H1 (cell line): Measurements from ENCODE around the gene CDC42EP4. TPM values are rescaled to one million over a fixed set of nuclear protein-coding genes. Genes with fewer than 3 reads are reported as not detected.

Experiments
- CEBPB ChIP-seq: IDR thresholded peaks from 2 replicates; pipeline ENCODE4 v1.6.1; 2012; ENCODE audit warnings: low read depth, low read length
- RAD21 ChIP-seq, 2 experiments: IDR thresholded peaks in 1 of 2; conservative IDR thresholded peaks in 1 of 2; 2 replicates each; pipeline ENCODE4 v1.6.1; 2011; ENCODE audit warnings: low read depth in 2 of 2, low read length in 2 of 2, improper control_type of control experiment in 1 of 2, inconsistent platforms in 1 of 2, mild to moderate bottlenecking in 1 of 2, moderate library complexity in 1 of 2
- SRF ChIP-seq: IDR thresholded peaks from 2 replicates; pipeline ENCODE4 v1.6.1; 2011; ENCODE audit warnings: mild to moderate bottlenecking, low read depth, low read length, moderate library complexity
- TEAD4 ChIP-seq: IDR thresholded peaks from 2 replicates; pipeline ENCODE4 v1.6.1; 2012; ENCODE audit warnings: low read depth, low read length, inconsistent platforms, mixed read lengths
- ZNF274 ChIP-seq: IDR thresholded peaks from 2 replicates; pipeline ENCODE4 v1.7.0; 2012; ENCODE audit warnings: low read length, borderline replicate concordance; ENCODE audit errors: extremely low read depth
- polyA plus RNA-seq, 7 experiments: library from polyadenylated mRNA; depleted of rRNA in 3 of 7; stranded (reverse) in 5 of 7; unstranded in 2 of 7; fragments of >200 nt in 5 of 7; fragments of 200-250 nt in 2 of 7; gene quantifications; 1 replicate in 5 of 7; 2 replicates in 1 of 7; 4 replicates in 1 of 7; pipeline versions ENCODE4 v1.2.1 to v1.2.3, GENCODE V29; 2011 to 2013; ENCODE audit warnings: missing spikeins in 2 of 7, mixed read lengths in 2 of 7
- total RNA-seq: library from RNA; stranded (reverse); fragmentation: NEBNext Ultra II Directional; extraction: Animal tissue kit (Norgen Biotek cat#: 25700); gene quantifications from 2 replicates; pipeline ENCODE4 v1.2.1, GENCODE V29; 2021
- TF ChIP-seq, protein P1 (sequence below): fragments of 300-600 bp; sonication (generic); IDR thresholded peaks from 2 replicates; pipeline ENCODE4 v1.7.1; 2012; ENCODE audit warnings: low read length, moderate library complexity, mild to moderate bottlenecking, inconsistent platforms; ENCODE audit not compliant: insufficient replicate concordance
- TF ChIP-seq, protein P2 (sequence below), 3 experiments: IDR thresholded peaks; 1 replicate in 2 of 3; 2 replicates in 1 of 3; pipeline versions ENCODE4 v1.5.1 to v1.6.1; 2011; ENCODE audit warnings: low read length in 3 of 3, mild to moderate bottlenecking in 3 of 3, inconsistent platforms in 2 of 3, low read depth in 1 of 3, moderate library complexity in 1 of 3; ENCODE audit not compliant: insufficient read depth in 1 of 3; ENCODE audit errors: control extremely low read depth in 1 of 3

The CDC42EP4 gene
- total and polyA plus RNA-seq, 2 of the 8 experiments (the other 6 are each of a cell fraction or from before 2014, with no cell fraction given), result 8.8 to 12.6 TPM

DNA sequence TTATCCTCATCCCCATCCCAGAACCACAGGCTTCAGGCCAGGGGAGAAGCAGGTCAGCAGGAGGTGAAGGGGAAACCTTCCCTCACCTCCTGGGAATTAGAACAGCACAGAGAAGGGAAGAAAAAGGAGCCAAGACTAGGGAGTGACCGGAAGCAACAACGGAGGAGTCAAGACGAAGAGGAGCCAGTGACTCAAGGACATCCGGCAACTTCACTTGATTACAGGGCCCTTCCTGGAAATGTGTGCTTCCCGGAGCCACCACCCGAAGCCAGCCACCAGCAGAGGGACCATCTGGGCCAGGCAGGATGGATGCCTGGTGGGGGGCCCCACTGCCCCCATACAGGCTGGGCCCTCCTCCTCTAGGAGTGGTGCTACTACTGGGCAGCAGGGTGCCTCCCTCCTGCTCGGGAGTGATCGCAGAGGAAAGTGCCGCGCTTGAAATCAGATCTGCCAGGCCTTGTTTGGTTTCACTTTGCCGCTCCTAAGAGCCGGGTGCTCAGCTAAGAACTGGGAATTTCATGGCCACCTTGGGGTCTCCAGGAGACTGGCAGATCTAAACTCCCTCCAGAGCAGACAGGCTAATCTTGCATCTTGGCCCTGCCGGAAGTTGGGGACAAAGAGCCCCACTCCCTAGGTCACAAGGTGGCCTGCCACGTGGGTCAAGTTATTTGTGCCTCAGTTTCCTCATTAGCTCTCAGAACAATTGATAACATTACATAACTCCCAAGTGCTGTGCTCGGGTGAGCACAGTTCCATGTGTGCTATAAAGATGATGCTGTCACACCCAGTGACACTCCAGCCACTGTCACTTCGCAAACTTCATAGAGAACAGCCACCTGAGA is 6.6 kb downstream of the CDC42EP4 start (continued):
- TF ChIP-seq, protein P1, sequence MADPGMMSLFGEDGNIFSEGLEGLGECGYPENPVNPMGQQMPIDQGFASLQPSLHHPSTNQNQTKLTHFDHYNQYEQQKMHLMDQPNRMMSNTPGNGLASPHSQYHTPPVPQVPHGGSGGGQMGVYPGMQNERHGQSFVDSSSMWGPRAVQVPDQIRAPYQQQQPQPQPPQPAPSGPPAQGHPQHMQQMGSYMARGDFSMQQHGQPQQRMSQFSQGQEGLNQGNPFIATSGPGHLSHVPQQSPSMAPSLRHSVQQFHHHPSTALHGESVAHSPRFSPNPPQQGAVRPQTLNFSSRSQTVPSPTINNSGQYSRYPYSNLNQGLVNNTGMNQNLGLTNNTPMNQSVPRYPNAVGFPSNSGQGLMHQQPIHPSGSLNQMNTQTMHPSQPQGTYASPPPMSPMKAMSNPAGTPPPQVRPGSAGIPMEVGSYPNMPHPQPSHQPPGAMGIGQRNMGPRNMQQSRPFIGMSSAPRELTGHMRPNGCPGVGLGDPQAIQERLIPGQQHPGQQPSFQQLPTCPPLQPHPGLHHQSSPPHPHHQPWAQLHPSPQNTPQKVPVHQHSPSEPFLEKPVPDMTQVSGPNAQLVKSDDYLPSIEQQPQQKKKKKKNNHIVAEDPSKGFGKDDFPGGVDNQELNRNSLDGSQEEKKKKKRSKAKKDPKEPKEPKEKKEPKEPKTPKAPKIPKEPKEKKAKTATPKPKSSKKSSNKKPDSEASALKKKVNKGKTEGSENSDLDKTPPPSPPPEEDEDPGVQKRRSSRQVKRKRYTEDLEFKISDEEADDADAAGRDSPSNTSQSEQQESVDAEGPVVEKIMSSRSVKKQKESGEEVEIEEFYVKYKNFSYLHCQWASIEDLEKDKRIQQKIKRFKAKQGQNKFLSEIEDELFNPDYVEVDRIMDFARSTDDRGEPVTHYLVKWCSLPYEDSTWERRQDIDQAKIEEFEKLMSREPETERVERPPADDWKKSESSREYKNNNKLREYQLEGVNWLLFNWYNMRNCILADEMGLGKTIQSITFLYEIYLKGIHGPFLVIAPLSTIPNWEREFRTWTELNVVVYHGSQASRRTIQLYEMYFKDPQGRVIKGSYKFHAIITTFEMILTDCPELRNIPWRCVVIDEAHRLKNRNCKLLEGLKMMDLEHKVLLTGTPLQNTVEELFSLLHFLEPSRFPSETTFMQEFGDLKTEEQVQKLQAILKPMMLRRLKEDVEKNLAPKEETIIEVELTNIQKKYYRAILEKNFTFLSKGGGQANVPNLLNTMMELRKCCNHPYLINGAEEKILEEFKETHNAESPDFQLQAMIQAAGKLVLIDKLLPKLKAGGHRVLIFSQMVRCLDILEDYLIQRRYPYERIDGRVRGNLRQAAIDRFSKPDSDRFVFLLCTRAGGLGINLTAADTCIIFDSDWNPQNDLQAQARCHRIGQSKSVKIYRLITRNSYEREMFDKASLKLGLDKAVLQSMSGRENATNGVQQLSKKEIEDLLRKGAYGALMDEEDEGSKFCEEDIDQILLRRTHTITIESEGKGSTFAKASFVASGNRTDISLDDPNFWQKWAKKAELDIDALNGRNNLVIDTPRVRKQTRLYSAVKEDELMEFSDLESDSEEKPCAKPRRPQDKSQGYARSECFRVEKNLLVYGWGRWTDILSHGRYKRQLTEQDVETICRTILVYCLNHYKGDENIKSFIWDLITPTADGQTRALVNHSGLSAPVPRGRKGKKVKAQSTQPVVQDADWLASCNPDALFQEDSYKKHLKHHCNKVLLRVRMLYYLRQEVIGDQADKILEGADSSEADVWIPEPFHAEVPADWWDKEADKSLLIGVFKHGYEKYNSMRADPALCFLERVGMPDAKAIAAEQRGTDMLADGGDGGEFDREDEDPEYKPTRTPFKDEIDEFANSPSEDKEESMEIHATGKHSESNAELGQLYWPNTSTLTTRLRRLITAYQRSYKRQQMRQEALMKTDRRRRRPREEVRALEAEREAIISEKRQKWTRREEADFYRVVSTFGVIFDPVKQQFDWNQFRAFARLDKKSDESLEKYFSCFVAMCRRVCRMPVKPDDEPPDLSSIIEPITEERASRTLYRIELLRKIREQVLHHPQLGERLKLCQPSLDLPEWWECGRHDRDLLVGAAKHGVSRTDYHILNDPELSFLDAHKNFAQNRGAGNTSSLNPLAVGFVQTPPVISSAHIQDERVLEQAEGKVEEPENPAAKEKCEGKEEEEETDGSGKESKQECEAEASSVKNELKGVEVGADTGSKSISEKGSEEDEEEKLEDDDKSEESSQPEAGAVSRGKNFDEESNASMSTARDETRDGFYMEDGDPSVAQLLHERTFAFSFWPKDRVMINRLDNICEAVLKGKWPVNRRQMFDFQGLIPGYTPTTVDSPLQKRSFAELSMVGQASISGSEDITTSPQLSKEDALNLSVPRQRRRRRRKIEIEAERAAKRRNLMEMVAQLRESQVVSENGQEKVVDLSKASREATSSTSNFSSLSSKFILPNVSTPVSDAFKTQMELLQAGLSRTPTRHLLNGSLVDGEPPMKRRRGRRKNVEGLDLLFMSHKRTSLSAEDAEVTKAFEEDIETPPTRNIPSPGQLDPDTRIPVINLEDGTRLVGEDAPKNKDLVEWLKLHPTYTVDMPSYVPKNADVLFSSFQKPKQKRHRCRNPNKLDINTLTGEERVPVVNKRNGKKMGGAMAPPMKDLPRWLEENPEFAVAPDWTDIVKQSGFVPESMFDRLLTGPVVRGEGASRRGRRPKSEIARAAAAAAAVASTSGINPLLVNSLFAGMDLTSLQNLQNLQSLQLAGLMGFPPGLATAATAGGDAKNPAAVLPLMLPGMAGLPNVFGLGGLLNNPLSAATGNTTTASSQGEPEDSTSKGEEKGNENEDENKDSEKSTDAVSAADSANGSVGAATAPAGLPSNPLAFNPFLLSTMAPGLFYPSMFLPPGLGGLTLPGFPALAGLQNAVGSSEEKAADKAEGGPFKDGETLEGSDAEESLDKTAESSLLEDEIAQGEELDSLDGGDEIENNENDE, result no peak
- TF ChIP-seq CEBPB, result no peak
- TF ChIP-seq RAD21 (IDR thresholded peaks at IDR 0.05 in 1 of 2, conservative IDR thresholded peaks at IDR 0.05 in 1 of 2; ENCODE audit: low read depth in 2 of 2, low read length in 2 of 2), result peak; percentile 48 to 63
- TF ChIP-seq, protein P2, sequence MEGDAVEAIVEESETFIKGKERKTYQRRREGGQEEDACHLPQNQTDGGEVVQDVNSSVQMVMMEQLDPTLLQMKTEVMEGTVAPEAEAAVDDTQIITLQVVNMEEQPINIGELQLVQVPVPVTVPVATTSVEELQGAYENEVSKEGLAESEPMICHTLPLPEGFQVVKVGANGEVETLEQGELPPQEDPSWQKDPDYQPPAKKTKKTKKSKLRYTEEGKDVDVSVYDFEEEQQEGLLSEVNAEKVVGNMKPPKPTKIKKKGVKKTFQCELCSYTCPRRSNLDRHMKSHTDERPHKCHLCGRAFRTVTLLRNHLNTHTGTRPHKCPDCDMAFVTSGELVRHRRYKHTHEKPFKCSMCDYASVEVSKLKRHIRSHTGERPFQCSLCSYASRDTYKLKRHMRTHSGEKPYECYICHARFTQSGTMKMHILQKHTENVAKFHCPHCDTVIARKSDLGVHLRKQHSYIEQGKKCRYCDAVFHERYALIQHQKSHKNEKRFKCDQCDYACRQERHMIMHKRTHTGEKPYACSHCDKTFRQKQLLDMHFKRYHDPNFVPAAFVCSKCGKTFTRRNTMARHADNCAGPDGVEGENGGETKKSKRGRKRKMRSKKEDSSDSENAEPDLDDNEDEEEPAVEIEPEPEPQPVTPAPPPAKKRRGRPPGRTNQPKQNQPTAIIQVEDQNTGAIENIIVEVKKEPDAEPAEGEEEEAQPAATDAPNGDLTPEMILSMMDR (IDR thresholded peaks at IDR 0.05; ENCODE audit: control extremely low read depth in 1 of 3, insufficient read depth in 1 of 3, low read depth in 1 of 3, low read length in 3 of 3), result peak; percentile 41 to 48 (median 46)
- 0 out of 2 replicates have a peak, but pooled peaks have one; percentile 2 for TF ChIP-seq TEAD4
- TF ChIP-seq ZNF274, result no peak
- no peak for TF ChIP-seq SRF
